Measurements from ENCODE around the gene SBF1. TPM values are rescaled to one million over a fixed set of nuclear protein-coding genes. Genes with fewer than 3 reads are reported as not detected.
"Not testable (repeated sequence)": the region's sequence is repeated elsewhere in the genome, so short reads cannot be mapped to it uniquely, and the experiment has no call there.

Gene SBF1
- total and polyA plus RNA-seq, 2 donors (not counting 1 experiment from before 2014, with no cell fraction given): 13.5 to 75.8 TPM

DNA sequence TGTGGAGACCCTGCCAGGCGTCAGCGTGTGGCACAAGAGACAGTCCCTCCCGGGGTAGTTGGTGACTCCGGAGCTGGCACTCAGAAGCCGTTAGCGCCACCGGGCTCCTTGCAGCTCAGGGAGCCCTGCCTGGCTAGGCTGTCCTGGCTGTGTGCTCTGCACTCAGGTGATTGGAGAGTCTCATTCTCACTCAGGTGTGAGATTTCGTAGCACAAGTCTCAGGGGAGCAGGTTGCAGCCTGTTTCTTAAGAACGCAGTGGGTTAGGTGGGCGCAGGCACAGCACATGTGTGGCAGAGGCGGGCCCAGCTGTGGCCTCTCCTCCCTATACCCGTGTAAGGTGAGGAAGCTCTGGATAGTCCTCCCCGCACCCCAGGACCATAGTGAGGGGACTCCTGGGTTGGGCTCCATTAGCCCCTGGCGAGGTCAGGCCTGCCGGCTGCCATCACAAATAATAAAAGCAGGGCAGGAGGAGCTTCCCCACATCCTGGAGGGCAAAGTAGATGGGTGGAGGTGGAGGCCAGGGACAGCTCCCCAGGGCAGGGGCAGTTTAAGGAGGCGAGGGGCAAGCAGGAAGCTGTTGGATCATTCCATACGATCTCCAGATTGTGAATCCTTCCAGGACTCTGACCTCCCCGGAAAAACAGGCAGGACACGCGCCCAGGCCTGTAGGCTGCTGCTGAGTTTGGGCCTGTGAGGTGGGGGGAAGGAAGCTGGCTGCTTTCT is 39.4 kb downstream of the SBF1 start:
- Histone ChIP-seq H3K4me3 (replicated peaks in 1 of 4; ENCODE audit: control extremely low read depth in 1 of 4, insufficient read depth in 1 of 4, low read depth in 3 of 4, low read length in 4 of 4) (no peak overlapping the region), H3K36me3 (ENCODE audit: control insufficient read depth, insufficient read depth, low read length) (peaks cover 38% of the 10 kb centered on the region), H3K79me2 (ENCODE audit: control insufficient read depth, insufficient read depth, low read length) (no peaks in the 10 kb centered on the region), H3K27me3 (ENCODE audit: control insufficient read depth, insufficient read depth, low read length) (no peaks in the 10 kb centered on the region), H3K27ac (ENCODE audit: insufficient read depth, low read length) (no peak overlapping the region), H3K4me1 (ENCODE audit: control insufficient read depth, extremely low read depth, insufficient read depth, low read length) (no peaks in the 10 kb centered on the region), H3K9me3 (ENCODE audit: control insufficient read depth, insufficient read depth, low read depth, low read length) (no peaks in the 10 kb centered on the region), H2AFZ (ENCODE audit: low read length) (no peak overlapping the region), H3K9ac (ENCODE audit: insufficient read depth, low read length) (no peak overlapping the region), H3K4me2 (ENCODE audit: extremely low read depth, insufficient read depth, low read length) (no peak overlapping the region), H4K20me1 (ENCODE audit: control insufficient read depth, extremely low read depth, insufficient read depth, low read length) (no peaks in the 10 kb centered on the region)
- DNase-seq (ENCODE audit: low read depth in 2 of 2): no peak
- TF ChIP-seq, protein P1, sequence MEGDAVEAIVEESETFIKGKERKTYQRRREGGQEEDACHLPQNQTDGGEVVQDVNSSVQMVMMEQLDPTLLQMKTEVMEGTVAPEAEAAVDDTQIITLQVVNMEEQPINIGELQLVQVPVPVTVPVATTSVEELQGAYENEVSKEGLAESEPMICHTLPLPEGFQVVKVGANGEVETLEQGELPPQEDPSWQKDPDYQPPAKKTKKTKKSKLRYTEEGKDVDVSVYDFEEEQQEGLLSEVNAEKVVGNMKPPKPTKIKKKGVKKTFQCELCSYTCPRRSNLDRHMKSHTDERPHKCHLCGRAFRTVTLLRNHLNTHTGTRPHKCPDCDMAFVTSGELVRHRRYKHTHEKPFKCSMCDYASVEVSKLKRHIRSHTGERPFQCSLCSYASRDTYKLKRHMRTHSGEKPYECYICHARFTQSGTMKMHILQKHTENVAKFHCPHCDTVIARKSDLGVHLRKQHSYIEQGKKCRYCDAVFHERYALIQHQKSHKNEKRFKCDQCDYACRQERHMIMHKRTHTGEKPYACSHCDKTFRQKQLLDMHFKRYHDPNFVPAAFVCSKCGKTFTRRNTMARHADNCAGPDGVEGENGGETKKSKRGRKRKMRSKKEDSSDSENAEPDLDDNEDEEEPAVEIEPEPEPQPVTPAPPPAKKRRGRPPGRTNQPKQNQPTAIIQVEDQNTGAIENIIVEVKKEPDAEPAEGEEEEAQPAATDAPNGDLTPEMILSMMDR (conservative IDR thresholded peaks at IDR 0.05 in 1 of 2, IDR thresholded peaks at IDR 0.05 in 1 of 2; ENCODE audit: low read depth in 1 of 2, low read length in 2 of 2): no peak
- no peak for TF ChIP-seq EZH2 (IDR thresholded peaks at IDR 0.05; ENCODE audit: low read length, missing control alignments)

DNA sequence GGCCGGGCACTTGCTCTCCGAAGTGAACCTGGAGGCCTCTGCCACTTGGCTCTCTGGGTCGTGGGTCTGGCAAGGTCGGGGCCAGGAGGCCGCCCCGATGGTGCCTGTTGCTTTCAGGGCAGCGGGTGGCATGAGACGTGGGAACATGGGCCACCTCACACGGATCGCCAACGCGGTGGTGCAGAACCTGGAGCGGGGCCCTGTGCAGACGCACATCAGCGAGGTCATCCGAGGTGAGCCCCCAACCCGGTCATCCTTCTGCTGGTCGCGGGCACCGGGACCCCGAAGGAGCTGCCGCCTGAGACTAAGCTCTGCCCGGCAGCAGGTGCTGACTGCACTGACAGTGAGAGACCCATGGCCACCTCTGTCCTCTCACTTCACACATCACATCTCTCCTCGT is 40.0 kb downstream of the SBF1 start:
- no peak overlapping the region for H3K9ac ChIP-seq (ENCODE audit: insufficient read depth, low read length)
- H3K36me3 ChIP-seq (ENCODE audit: control insufficient read depth, insufficient read depth, low read length): peaks cover 35% of the 10 kb centered on the region
- H3K4me1 ChIP-seq (ENCODE audit: control insufficient read depth, extremely low read depth, insufficient read depth, low read length): no peaks in the 10 kb centered on the region
- no peak overlapping the region for H3K27ac ChIP-seq (ENCODE audit: insufficient read depth, low read length)
- no peaks in the 10 kb centered on the region for H3K79me2 ChIP-seq (ENCODE audit: control insufficient read depth, insufficient read depth, low read length)
- H3K9me3 ChIP-seq (ENCODE audit: control insufficient read depth, insufficient read depth, low read depth, low read length): no peaks in the 10 kb centered on the region
- H2AFZ ChIP-seq (ENCODE audit: low read length): no peak overlapping the region
- H3K4me3 ChIP-seq (replicated peaks in 1 of 4; ENCODE audit: control extremely low read depth in 1 of 4, insufficient read depth in 1 of 4, low read depth in 3 of 4, low read length in 4 of 4): no peak overlapping the region
- H3K4me2 ChIP-seq (ENCODE audit: extremely low read depth, insufficient read depth, low read length): no peak overlapping the region
- no peaks in the 10 kb centered on the region for H4K20me1 ChIP-seq (ENCODE audit: control insufficient read depth, extremely low read depth, insufficient read depth, low read length)
- no peak for TF ChIP-seq EZH2 (IDR thresholded peaks at IDR 0.05; ENCODE audit: low read length, missing control alignments)
- TF ChIP-seq, protein P1 (conservative IDR thresholded peaks at IDR 0.05 in 1 of 2, IDR thresholded peaks at IDR 0.05 in 1 of 2; ENCODE audit: low read depth in 1 of 2, low read length in 2 of 2): no peak
- H3K27me3 ChIP-seq (ENCODE audit: control insufficient read depth, insufficient read depth, low read length): no peaks in the 10 kb centered on the region
- DNase-seq (ENCODE audit: low read depth in 2 of 2): no peak

DNA sequence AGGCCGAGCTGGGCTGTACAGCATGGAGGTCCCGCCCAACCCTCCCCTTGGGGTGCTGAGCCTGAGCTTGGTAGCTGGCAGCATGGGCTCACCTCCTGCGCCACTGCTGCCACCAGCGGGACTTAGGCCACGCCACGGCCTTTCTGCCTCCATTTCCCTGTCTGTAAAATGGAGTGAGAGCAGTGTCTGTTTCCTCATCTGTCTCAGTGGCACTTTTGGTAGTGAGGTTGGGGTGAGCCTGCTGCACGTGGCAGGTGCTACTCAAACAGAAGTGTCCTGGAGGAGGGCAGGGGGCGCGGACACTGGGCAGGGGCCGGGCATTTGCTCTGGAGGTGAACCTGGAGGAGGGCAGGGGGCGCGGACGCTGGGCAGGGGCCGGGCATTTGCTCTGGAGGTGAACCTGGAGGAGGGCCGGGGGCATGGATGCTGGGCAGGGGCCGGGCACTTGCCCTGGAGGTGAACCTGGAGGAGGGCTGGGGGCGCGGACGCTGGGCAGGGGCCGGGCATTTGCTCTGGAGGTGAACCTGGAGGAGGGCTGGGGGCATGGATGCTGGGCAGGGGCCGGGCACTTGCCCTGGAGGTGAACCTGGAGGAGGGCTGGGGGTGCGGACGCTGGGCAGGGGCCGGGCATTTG is 41.8 kb downstream of the SBF1 start:
- H3K79me2 ChIP-seq (ENCODE audit: control insufficient read depth, insufficient read depth, low read length); H3K9me3 ChIP-seq (ENCODE audit: control insufficient read depth, insufficient read depth, low read depth, low read length); DNase-seq (ENCODE audit: low read depth in 2 of 2); H3K4me1 ChIP-seq (ENCODE audit: control insufficient read depth, extremely low read depth, insufficient read depth, low read length); H2AFZ ChIP-seq (ENCODE audit: low read length); H3K27me3 ChIP-seq (ENCODE audit: control insufficient read depth, insufficient read depth, low read length); H3K27ac ChIP-seq (ENCODE audit: insufficient read depth, low read length); H3K4me3 ChIP-seq (replicated peaks in 1 of 4; ENCODE audit: control extremely low read depth in 1 of 4, insufficient read depth in 1 of 4, low read depth in 3 of 4, low read length in 4 of 4); H4K20me1 ChIP-seq (ENCODE audit: control insufficient read depth, extremely low read depth, insufficient read depth, low read length); H3K9ac ChIP-seq (ENCODE audit: insufficient read depth, low read length); H3K4me2 ChIP-seq (ENCODE audit: extremely low read depth, insufficient read depth, low read length): not testable (repeated sequence)
- H3K36me3 ChIP-seq (ENCODE audit: control insufficient read depth, insufficient read depth, low read length): peaks cover 34% of the 10 kb centered on the region
